GM23248 (cell line): ENCODE results near the gene LIN7C.

Experiments
- EZH2 ChIP-seq: fragments of 200-600 bp; sonication (generic); IDR thresholded peaks from 2 replicates; pipeline ENCODE4 v1.6.1; 2018; ENCODE audit warnings: antibody characterized with exemption, mild to moderate bottlenecking; ENCODE audit not compliant: insufficient read depth, poor library complexity, severe bottlenecking
- EZH2phosphoT487 ChIP-seq: fragments of 200-600 bp; sonication (generic); IDR thresholded peaks from 2 replicates; pipeline ENCODE4 v1.6.1; 2018; ENCODE audit warnings: antibody characterized with exemption, moderate library complexity, mild to moderate bottlenecking, low read depth; ENCODE audit not compliant: insufficient read depth

DNA sequence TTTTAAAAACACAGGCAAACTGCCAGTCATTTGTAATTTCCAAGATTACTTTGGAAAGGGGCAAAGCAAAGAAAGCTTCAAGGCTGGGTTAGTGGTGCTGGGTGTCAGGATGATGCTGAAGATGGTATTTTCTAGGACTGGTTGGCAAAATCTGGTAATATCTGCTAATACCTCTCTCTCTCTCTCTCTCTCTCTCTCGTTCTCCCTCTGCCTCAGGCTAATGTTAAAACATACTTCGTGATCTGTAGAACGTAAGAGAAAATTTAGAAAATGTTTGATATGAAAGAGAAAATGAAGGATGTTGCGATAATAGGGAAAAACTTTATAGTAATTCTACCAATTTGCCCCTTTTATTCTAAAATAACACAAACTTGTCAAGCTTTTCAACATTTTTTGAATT is 24.6 kb downstream of the LIN7C start:
- TF ChIP-seq EZH2 = no peak
- TF ChIP-seq EZH2phosphoT487 = no peak
